Heart right ventricle (tissue), 16 donors: ENCODE data around the gene PTPRE. TPM values are rescaled to one million over a fixed set of nuclear protein-coding genes. Genes with fewer than 3 reads are reported as not detected.

Experiments used
- ATAC-seq, 8 donors: fragments of 200-7000 bp; cut with Tn5 transposase; one replicate each; pipeline ENCODE4 v1.9.1; 2020; ENCODE audit warnings: mild to moderate bottlenecking in 8 of 8, moderate library complexity in 8 of 8, moderate number of reproducible peaks in 1 of 8
- DNase-seq, 2 donors: peaks; one replicate each; pipeline ENCODE4 v3.0.0-alpha.2; 2020
- H3K27ac ChIP-seq, 10 donors: fragments of 200-600 bp; sonication (generic) in 2 of 10; one replicate each; pipeline versions ENCODE4 v1.5.0 to v1.8.0; 2020 to 2022; ENCODE audit warnings: mild to moderate bottlenecking in 3 of 10
- H3K27me3 ChIP-seq, 7 donors: fragments of 200-600 bp; one replicate each; pipeline ENCODE4 v1.8.0; 2021 to 2022; ENCODE audit warnings: mild to moderate bottlenecking in 2 of 7
- H3K36me3 ChIP-seq, 9 donors: fragments of 200-600 bp; sonication (generic) in 1 of 9; one replicate each; pipeline versions ENCODE4 v1.5.0 to v1.8.0; 2020 to 2022; ENCODE audit warnings: mild to moderate bottlenecking in 2 of 9
- H3K4me1 ChIP-seq, 9 donors: fragments of 200-600 bp; sonication (generic) in 1 of 9; one replicate each; pipeline versions ENCODE4 v1.5.0 to v1.8.0; 2020 to 2022; ENCODE audit warnings: mild to moderate bottlenecking in 4 of 9
- H3K4me3 ChIP-seq, 10 donors: fragments of 200-600 bp; sonication (generic) in 2 of 10; one replicate each; pipeline versions ENCODE4 v1.5.0 to v1.8.0; 2020 to 2022; ENCODE audit warnings: mild to moderate bottlenecking in 7 of 10, moderate library complexity in 2 of 10
- H3K9me3 ChIP-seq, 11 donors: fragments of 200-600 bp in 10 of 11; sonication (generic) in 2 of 11; one replicate each; pipeline versions ENCODE4 v1.5.0 to v1.8.0; 2013 to 2022; ENCODE audit warnings: mild to moderate bottlenecking in 2 of 11, control low read depth in 1 of 11, moderate library complexity in 1 of 11
- WGBS, 2 donors: extraction: QIAGEN DNeasy Blood & Tissue Kit; methylation state at CpG; one replicate each; pipeline ENCODE4 v1.1.7; 2013; ENCODE audit warnings: inconsistent platforms in 1 of 2; 5-methylcytosine and 5-hydroxymethylcytosine counted together
- intact Hi-C, 10 donors: fragments of 100-400 bp; cut with DNase I; formaldehyde crosslinking; loops; one replicate each; pipeline versions ENCODE4 v1.11.1 to v1.14.2; 2022
- polyA plus RNA-seq, 2 donors: library from polyadenylated mRNA; stranded (reverse); fragments of 200-250 nt; gene quantifications; one replicate each; pipeline ENCODE4 v1.2.3, GENCODE V29; 2013
- total RNA-seq, 10 donors: library from RNA; stranded (reverse); fragmentation: NEBNext Ultra II Directional in 3 of 10; extraction: Animal tissue kit (Norgen Biotek cat#: 25700) in 3 of 10; gene quantifications; one replicate each; pipeline versions ENCODE4 v1.2.1 to v1.2.4, GENCODE V29; 2021 to 2023
- TF ChIP-seq, protein P1 (sequence below), 9 donors: fragments of 200-600 bp; sonication (generic) in 2 of 9; IDR thresholded peaks; one replicate each; pipeline versions ENCODE4 v1.5.0 to v1.8.0; 2021 to 2022; ENCODE audit warnings: antibody characterized with exemption in 9 of 9, mild to moderate bottlenecking in 5 of 9, moderate library complexity in 1 of 9
- donor health status: Arrhythmogenic right ventricular cardiomyopathy.
- donor health status: ischemic (EF 13 %, LVEDD 7.1; RV severe dilation, severe dysfunction).
- donor health status: healthy with polysubstance abuse.
- donor health status: DM: no; HTN: yes; CAD: no.
- donor health status: DM: no; HTN: no; CAD: no.
- donor health status: ischemic (EF 25% LVEDD 6.9; RV normal size, moderate dysfunction).
- donor health status: ischemic (EF 25% LVEDD 5.7; RV mildly dilated, moderate dysfunction).
- donor health status: healthy.
- donor health status: DM: yes; HTN: yes; CAD: no.
- donor health status: Ischemic cardiomyopathy.
- donor health status: ischemic (EF 35%, LVEDD 5.7; RV mildly dilated, moderate dysfunction).
- donor health status: nonischemic (EF 11% LVEDD 7.7; RV severe dilation, severe dysfunction).
- donor health status: DM: yes; HTN: yes; CAD: no.
- donor health status: PGD.
- donor health status: ischemic (EF 29% LVEDD 5.4; RV normal size, mild dysfunction).
- donor health status: nonischemic (EF 23%, LVEDD 6.1; RV moderate dilation, normal function).

PTPRE gene
- total and polyA plus RNA-seq, 12 donors, result 6.1 to 42.8 (median 22.1) TPM

DNA sequence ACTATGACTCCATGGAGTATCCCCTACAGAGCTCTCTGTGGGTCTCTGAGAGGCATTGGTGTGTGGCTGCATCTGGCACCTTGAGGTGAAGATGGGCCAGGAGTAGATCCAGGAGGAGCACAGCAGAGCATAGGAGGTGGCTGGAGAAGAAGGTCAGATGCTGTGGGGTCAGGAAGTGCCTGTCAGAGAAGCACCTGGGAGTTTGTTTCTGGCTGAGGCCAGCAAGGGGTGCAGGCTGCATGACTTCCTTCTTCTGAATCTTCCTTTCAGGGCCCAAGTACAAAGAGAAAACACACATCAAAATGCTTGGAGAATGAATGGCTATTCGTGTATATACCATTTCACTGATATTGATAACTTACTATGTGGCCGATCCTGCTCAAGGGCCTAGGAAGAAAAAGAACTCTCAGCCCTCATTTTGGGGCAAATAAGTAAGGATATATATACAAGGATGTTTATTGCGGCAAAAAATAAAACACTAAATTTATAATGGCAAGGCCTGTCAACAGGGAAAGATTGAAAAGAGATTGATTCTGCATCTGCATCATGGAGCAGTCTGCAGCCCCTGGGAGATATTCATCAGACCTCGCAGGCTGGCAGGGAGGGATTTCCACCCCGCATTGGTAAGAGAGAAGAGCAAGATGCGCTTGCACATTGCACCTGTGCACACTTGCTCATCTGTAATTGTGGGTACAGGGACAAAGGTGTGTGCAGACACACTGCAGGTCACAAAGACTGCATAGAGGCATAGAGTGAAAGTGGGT is 39.2 kb downstream of the PTPRE start:
- H3K4me3 ChIP-seq, result no peak overlapping the region
- H3K4me1 ChIP-seq, result peaks cover 3 to 50% (median 34%) of the 10 kb centered on the region in 9 donors
- 90 to 94% methylated on average over 6 of the region's 6 CpGs for WGBS, 2 donors
- TF ChIP-seq, protein P1, sequence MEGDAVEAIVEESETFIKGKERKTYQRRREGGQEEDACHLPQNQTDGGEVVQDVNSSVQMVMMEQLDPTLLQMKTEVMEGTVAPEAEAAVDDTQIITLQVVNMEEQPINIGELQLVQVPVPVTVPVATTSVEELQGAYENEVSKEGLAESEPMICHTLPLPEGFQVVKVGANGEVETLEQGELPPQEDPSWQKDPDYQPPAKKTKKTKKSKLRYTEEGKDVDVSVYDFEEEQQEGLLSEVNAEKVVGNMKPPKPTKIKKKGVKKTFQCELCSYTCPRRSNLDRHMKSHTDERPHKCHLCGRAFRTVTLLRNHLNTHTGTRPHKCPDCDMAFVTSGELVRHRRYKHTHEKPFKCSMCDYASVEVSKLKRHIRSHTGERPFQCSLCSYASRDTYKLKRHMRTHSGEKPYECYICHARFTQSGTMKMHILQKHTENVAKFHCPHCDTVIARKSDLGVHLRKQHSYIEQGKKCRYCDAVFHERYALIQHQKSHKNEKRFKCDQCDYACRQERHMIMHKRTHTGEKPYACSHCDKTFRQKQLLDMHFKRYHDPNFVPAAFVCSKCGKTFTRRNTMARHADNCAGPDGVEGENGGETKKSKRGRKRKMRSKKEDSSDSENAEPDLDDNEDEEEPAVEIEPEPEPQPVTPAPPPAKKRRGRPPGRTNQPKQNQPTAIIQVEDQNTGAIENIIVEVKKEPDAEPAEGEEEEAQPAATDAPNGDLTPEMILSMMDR (IDR thresholded peaks at IDR 0.05), result no peak
- no peaks in the 10 kb centered on the region for H3K36me3 ChIP-seq
- no peaks in the 10 kb centered on the region for H3K9me3 ChIP-seq
- intact Hi-C loops, result no loop called here
- peak overlapping the region in 6 of 10 donors; percentile 5 to 60 (median 38) for H3K27ac ChIP-seq
- peak in 1 of 8 donors; percentile 27 for ATAC-seq
- DNase-seq, result no peak
- no peaks in the 10 kb centered on the region for H3K27me3 ChIP-seq

DNA sequence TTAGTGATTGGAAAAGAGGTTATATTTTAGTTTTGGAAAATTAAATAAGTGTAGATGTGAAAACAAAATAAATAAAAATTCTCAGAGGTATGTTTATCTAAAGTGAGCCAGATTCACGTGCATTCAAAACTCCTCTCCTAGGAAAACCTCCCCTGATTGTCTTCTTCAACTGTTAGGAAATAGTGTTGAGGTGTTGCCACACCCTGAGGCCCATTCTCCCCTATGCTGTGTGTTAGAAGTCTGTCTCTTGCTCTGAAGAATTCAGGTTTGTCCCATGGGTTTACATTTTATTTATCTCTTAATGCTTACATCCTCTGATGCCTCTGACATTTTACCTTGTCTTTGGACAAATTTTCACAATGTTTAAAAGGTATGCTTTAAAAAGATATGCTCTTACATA is 40.3 kb downstream of the PTPRE start:
- Histone ChIP-seq H3K9me3 (no peaks in the 10 kb centered on the region), H3K4me3 (no peak overlapping the region), H3K27me3 (no peaks in the 10 kb centered on the region), H3K27ac (no peak overlapping the region), H3K36me3 (no peaks in the 10 kb centered on the region), H3K4me1 (peaks cover 3 to 46% (median 34%) of the 10 kb centered on the region in 9 donors)
- TF ChIP-seq, protein P1 (IDR thresholded peaks at IDR 0.05), result no peak
- WGBS, 2 donors, result 57 to 67% methylated on average over 1 of the region's 1 CpG
- ATAC-seq, result no peak
- DNase-seq, result no peak
- intact Hi-C loops, result no loop called here

DNA sequence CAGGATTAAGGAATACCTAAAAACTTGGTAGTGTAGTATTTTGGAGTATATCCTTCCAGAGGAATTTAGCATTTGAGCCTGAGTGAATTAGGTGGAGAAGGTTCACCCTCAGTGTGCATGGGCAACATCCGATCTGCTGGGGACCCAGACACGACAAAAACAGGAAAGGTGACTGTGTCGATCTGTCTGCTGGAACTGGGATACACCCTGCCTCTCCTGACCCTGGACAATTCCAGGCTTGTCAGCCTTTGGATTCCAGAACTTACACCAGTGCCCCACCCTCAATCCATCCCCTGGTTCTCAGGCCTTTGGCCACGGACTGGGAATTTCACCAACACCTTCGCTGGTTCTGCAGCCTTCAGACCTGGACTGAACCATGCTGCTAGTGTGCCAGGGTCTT is 41.9 kb downstream of the PTPRE start:
- ATAC-seq, result peak in 2 of 8 donors; percentile 17 to 44
- no peak for DNase-seq
- Histone ChIP-seq H3K4me1 (peaks cover 3 to 30% (median 22%) of the 10 kb centered on the region in 9 donors), H3K27ac (no peak overlapping the region), H3K36me3 (no peaks in the 10 kb centered on the region), H3K9me3 (no peaks in the 10 kb centered on the region), H3K27me3 (no peaks in the 10 kb centered on the region), H3K4me3 (no peak overlapping the region)
- intact Hi-C loops, result no loop called here
- TF ChIP-seq, protein P1 (IDR thresholded peaks at IDR 0.05), result no peak
- 69 to 77% methylated on average over 5 of the region's 5 CpGs for WGBS, 2 donors

DNA sequence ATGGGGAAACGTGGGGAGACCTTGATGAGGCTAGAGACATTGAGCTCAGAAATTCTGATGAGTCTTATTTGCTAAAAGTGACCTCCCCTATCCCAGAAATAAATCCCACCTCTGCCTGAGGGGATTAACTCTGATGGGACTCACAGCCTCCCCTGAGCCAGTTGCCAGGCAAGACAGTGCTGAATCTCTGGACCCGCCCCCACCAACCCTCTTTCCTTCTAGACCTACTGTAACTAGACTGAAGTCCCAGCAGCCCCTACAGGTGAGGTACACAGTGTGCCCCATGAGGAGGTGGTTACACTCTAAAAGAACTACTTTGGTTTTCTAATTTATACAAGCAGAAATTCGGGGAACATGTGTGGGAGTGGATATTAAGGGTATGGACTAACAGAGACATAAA is 42.9 kb downstream of the PTPRE start:
- H3K27ac ChIP-seq, result no peak overlapping the region
- H3K9me3 ChIP-seq, result no peaks in the 10 kb centered on the region
- no peak for ATAC-seq
- no peak overlapping the region for H3K4me3 ChIP-seq
- no peaks in the 10 kb centered on the region for H3K27me3 ChIP-seq
- intact Hi-C loops, result no loop called here
- 93 to 95% methylated on average over 3 of the region's 3 CpGs for WGBS, 2 donors
- no peak for DNase-seq
- no peaks in the 10 kb centered on the region for H3K36me3 ChIP-seq
- TF ChIP-seq, protein P1 (IDR thresholded peaks at IDR 0.05), result no peak
- peaks cover 3 to 26% (median 18%) of the 10 kb centered on the region in 9 donors for H3K4me1 ChIP-seq
